Psoas muscle (tissue), 8 donors: ENCODE results near the gene ME1. TPM values are rescaled to one million over a fixed set of nuclear protein-coding genes. Genes with fewer than 3 reads are reported as not detected.

ENCODE experiments used
- ATAC-seq, 4 donors: fragments of 200-7000 bp; cut with Tn5 transposase; one replicate each; pipeline ENCODE4 v1.9.1; 2020; ENCODE audit warnings: moderate library complexity in 3 of 4, mild to moderate bottlenecking in 2 of 4
- DNase-seq, 2 donors: peaks; one replicate each; pipeline ENCODE4 v3.0.0-alpha.2; 2020
- H3K27ac ChIP-seq: fragments of 200-600 bp; one replicate; pipeline ENCODE4 v1.8.0; 2022
- H3K27me3 ChIP-seq, 3 donors: fragments of 200-600 bp in 1 of 3; one replicate each; pipeline versions ENCODE4 v1.6.1 to v1.8.0; 2013 to 2022; ENCODE audit warnings: low read length in 2 of 3, mild to moderate bottlenecking in 2 of 3, moderate library complexity in 1 of 3; ENCODE audit not compliant: insufficient read depth in 3 of 3
- H3K36me3 ChIP-seq, 2 donors: fragments of 200-600 bp in 1 of 2; one replicate each; pipeline versions ENCODE4 v1.6.1 to v1.8.0; 2013 to 2022; ENCODE audit warnings: low read depth in 1 of 2, mild to moderate bottlenecking in 1 of 2, moderate library complexity in 1 of 2; ENCODE audit not compliant: insufficient read depth in 1 of 2
- H3K4me1 ChIP-seq: fragments of 200-600 bp; one replicate; pipeline ENCODE4 v1.8.0; 2022
- H3K4me3 ChIP-seq: fragments of 200-600 bp; one replicate; pipeline ENCODE4 v1.8.0; 2022; ENCODE audit warnings: mild to moderate bottlenecking
- H3K9me3 ChIP-seq: fragments of 200-600 bp; one replicate; pipeline ENCODE4 v1.8.0; 2022
- CTCF ChIP-seq: fragments of 200-600 bp; IDR thresholded peaks from one replicate; pipeline ENCODE4 v1.8.0; 2022; ENCODE audit warnings: antibody characterized with exemption
- WGBS, 3 donors: extraction: QIAGEN DNeasy Blood & Tissue Kit; methylation state at CpG; one replicate each; pipeline versions ENCODE4 v1.1.6 to v1.1.7; 2013; 5-methylcytosine and 5-hydroxymethylcytosine counted together
- intact Hi-C, 2 donors: fragments of 100-400 bp; cut with DNase I; formaldehyde crosslinking; loops; one replicate each; pipeline versions ENCODE4 v1.11.0 to v1.14.2; 2022
- polyA plus RNA-seq, 3 donors: library from polyadenylated mRNA; stranded (reverse); fragments of 200-250 nt; gene quantifications; one replicate each; pipeline ENCODE4 v1.2.3, GENCODE V29; 2013
- total RNA-seq, 4 donors: library from RNA; stranded (reverse); fragmentation: NEBNext Ultra II Directional in 2 of 4; extraction: Animal tissue kit (Norgen Biotek cat#: 25700) in 2 of 4; gene quantifications; one replicate each; pipeline versions ENCODE4 v1.2.1 to v1.2.4, GENCODE V29; 2021 to 2023
- donor health status: healthy with polysubstance abuse.
- donor health status: DM: no; HTN: no; CAD: no; lungs with moderate emphysema.
- donor health status: Bipolar disorder and iron deficiency.
- donor health status: healthy.
- donor health status: DM: yes; HTN: yes; CAD: no.
- donor health status: DM: no; HTN: no; CAD: no.
- donor health status: DM: no; HTN: no; CAD: no.
- donor health status: DM: yes; HTN: yes; CAD: no.

Gene ME1
- total and polyA plus RNA-seq, 7 donors: 13.5 to 52.2 (median 33.2) TPM

GRCh38 chr6:83474309-83474708 is 43.5 kb upstream of the ME1 start:
- TF ChIP-seq CTCF: no peak
- H3K27ac ChIP-seq: no peak overlapping the region
- intact Hi-C loops: loop anchor here in 1 of 2 donors (10.0 kb wide), 1 partner anchor 50 kb away; no protein-coding TSS in a partner anchor
- H3K36me3 ChIP-seq: no peaks in the 10 kb centered on the region
- H3K27me3 ChIP-seq: no peaks in the 10 kb centered on the region
- no peaks in the 10 kb centered on the region for H3K9me3 ChIP-seq
- no peak overlapping the region for H3K4me3 ChIP-seq
- H3K4me1 ChIP-seq: no peaks in the 10 kb centered on the region
- ATAC-seq (peak; percentile 77 to 91 (median 84)), DNase-seq (no peak)
- 23 to 39% (median 26%) methylated on average over 4 of the region's 4 CpGs for WGBS, 3 donors

DNA sequence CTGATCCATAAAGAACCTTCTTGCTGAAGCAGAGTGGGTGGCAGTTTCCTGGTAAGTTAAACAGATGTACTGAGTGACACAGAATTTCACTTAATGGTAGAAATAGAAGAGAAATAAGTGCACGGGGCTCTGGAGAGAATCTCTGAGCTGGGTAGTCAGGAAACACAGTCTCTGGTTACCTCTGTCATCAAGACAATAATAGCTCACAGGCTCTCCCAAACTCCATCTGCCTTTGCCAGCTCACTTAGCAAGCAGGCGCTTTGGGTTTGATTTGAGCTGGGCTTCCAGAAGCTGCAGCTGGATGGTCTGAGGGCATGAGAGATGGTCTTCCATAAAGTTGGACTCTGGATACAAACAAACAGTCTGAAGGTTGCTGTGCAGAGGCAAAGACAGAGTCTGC is 41.9 kb upstream of the ME1 start:
- no peak overlapping the region for H3K4me3 ChIP-seq

DNA sequence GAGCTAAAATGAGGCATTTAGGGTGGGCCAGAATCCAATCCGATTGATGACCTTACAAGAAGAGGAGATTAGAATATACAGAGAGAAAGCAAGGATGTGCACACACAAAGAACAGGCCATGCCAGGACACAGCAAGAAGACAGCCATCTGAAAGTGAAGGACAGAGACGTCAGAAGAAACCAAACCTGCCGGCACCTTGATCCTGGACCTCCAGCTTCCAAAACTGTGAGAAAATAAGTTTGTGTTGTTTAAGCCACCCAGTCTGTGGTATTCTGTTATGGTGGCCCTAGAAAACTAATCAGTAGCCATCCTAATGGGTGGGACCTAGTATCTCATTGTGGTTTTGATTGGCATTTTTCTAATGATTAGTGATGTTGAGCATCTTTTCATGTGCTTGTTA is 39.7 kb upstream of the ME1 start:
- H3K9me3 ChIP-seq: no peaks in the 10 kb centered on the region
- TF ChIP-seq CTCF: no peak
- no peaks in the 10 kb centered on the region for H3K36me3 ChIP-seq
- H3K4me1 ChIP-seq: no peaks in the 10 kb centered on the region
- no peak for DNase-seq
- intact Hi-C loops: loop anchor here in 1 of 2 donors (10.0 kb wide), 1 partner anchor 46 kb away; no protein-coding TSS in a partner anchor
- 77 to 92% (median 85%) methylated on average over 3 of the region's 3 CpGs for WGBS, 3 donors
- ATAC-seq: no peak
- H3K4me3 ChIP-seq: no peak overlapping the region
- H3K27ac ChIP-seq: no peak overlapping the region
- H3K27me3 ChIP-seq: no peaks in the 10 kb centered on the region

More for the DNA sequence above, 41.9 kb upstream of the ME1 start:
- H3K27ac ChIP-seq: peak overlapping the region; percentile 38
- no peaks in the 10 kb centered on the region for H3K9me3 ChIP-seq
- H3K4me1 ChIP-seq: no peaks in the 10 kb centered on the region
- ATAC-seq (peak; percentile 87 to 93 (median 88)), DNase-seq (no peak)
- intact Hi-C loops: loop anchor here in 1 of 2 donors (10.0 kb wide), 1 partner anchor 48 kb away; no protein-coding TSS in a partner anchor
- 37 to 45% (median 40%) methylated on average over 2 of the region's 2 CpGs for WGBS, 3 donors
- H3K36me3 ChIP-seq: no peaks in the 10 kb centered on the region
- H3K27me3 ChIP-seq: no peaks in the 10 kb centered on the region
- no peak for TF ChIP-seq CTCF

DNA sequence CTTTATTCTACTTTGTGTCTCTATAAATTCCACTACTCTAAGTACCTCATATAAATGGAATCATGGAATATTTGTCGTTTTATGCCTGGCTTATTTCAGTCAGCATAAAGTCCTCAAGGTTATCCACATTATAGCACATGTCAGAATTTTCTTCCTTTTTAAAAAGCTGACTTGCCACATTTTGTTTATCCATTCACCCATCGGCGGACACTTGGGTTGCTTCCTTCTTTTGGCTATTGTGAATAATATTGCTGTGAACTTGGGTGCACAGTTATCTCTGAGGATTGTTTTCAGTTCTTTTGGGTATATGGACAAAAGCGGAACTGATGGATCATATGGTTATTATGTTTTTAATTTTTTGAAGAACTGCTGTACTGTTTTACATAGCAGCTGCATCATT is 39.1 kb upstream of the ME1 start:
- intact Hi-C loops: loop anchor here in 1 of 2 donors (10.0 kb wide), 1 partner anchor 45 kb away; no protein-coding TSS in a partner anchor
- Histone ChIP-seq H3K27ac (no peak overlapping the region), H3K9me3 (no peaks in the 10 kb centered on the region), H3K4me3 (no peak overlapping the region), H3K4me1 (no peaks in the 10 kb centered on the region), H3K36me3 (no peaks in the 10 kb centered on the region), H3K27me3 (no peaks in the 10 kb centered on the region)
- no peak for ATAC-seq
- no peak for TF ChIP-seq CTCF
- WGBS, 3 donors: 54 to 63% (median 58%) methylated on average over 4 of the region's 4 CpGs
- DNase-seq: no peak

GRCh38 chr6:83467620-83468036 is 36.8 kb upstream of the ME1 start:
- Histone ChIP-seq H3K27ac (no peak overlapping the region), H3K36me3 (no peaks in the 10 kb centered on the region), H3K4me1 (no peaks in the 10 kb centered on the region), H3K4me3 (no peak overlapping the region), H3K27me3 (no peaks in the 10 kb centered on the region), H3K9me3 (no peaks in the 10 kb centered on the region)
- intact Hi-C loops: no loop called here
- TF ChIP-seq CTCF: no peak
- WGBS, 3 donors: 80 to 89% (median 82%) methylated on average over 3 of the region's 3 CpGs
- ATAC-seq (peak in 1 of 4 donors; percentile 32), DNase-seq (peak; percentile 39 to 57)
